HTR-8/SVneo (cell line): ENCODE data around the gene VMA21.

Experiments
- DNase-seq: peaks from one replicate; pipeline ENCODE4 v3.0.0; 2011; ENCODE audit warnings: low spot score, mixed read lengths; ENCODE audit not compliant: insufficient read length
- FAIRE-seq: peaks from 2 replicates; lab custom pipeline; 2011; peaks lifted over from hg19 to GRCh38; lab: Jason Lieb, UNC

Gene VMA21, protein sequence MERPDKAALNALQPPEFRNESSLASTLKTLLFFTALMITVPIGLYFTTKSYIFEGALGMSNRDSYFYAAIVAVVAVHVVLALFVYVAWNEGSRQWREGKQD

DNA sequence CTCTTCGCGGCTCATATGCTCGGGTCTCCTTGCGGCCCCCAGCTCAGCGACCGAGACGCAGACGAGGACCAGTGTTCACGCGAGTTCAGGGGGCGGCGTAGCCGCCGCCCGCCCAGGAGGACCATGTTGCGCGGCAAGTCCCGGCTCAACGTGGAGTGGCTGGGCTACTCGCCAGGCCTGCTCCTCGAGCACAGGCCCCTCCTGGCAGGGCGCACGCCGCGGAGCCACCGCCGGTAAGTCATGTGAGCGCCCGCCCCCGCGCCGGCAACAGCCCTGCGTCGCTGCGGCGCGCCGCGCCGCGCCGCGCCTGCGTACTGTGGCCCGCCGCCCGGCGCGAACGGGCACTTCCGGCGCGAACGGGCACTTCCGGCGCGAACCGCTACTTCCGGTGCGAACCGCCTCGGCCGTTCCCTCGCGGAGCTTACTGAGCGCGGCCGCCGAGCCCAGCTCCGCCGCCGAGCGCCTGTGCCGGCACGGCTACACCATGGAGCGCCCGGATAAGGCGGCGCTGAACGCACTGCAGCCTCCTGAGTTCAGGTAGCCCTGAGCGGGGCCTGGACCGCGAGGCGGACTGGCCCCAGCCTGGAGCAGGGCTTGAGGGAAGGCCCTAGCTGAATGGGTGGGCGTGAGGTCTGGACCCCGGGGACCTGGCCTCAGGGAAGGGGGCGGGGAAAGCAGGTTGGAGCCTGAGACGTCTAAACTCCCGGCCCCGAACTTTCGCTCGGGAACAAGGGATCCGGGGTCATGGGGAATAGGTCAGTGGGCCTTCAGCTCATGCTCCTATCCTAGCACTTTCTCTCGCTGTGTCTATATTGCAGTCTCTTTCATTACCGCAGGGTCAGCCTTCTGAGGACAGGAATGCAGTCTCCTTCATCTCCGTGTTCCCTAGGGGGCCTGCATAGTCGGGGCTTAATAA lies at the start of gene VMA21:
VMA21 (plus strand) TSS at position 382 of the 916 bp plus-strand sequence; CDS start at position 485, 103 bp downstream.
- FAIRE-seq (no peak), DNase-seq (peak; percentile 36)

DNA sequence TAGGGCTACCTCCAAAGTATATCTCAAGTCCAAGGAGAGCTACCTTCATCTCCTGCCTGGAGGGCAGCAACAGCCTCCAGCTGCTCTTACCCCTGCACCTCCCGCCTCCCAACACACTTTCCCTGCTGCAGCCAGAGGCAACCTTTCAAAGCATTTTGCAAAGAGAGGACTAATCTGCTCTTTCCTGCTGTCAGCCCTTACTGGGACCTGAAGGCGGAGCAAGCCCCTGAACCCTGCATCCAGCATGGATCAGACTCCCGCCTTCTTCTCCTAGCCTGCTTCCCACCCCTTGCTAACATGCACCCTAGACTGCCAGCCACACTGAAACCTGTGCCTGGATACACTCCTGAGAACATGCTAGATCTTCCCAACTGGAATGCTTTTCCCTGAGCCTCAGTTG lies 37.7 kb upstream of the VMA21 start:
- DNase-seq (no peak), FAIRE-seq (no peak)

DNA sequence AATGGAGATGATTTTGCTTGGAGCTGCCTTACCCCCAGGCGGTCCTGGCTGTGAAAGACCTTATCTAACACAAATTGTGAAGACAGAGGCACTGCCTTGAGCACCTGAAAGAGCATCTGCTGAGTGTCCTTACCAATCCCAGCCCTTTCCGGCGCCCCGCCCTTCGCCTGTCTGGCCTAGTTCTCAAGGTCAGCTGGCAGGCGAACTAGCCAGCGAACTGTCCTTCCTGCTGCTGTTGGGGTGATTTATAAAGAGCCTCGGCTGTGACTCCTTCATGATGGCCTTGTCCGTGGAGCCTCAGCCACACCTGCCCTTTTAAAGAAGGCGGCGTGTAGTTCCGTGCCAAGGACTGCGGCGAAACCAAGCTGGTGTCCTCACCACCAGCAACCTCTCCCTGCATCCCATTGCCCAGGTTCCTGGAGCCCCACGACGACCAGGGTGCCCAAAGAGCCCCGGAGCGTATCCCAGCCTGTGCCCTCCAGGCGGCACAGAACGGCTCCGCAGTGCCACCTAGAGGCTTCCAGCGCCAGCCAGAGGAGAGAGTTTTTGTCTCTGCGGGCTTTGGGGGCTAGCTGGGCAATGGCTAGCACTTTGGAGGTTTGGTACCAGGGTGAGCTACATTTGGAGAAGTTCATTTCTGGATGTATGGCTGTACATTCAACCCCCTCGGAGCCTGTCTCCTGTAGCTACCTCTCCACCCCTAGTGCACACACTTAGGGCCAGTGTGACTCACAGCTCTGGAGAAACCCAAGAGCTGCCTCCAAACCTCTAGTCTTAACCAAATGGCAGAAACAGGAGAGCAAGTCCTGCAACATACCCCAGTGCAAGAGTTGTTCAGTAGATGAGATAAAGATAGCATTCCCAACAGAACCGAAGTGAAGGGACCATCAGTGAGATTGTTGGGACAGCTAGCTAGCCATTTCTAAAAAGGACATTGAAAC lies 36.8 kb upstream of the VMA21 start:
- FAIRE-seq, result no peak
- DNase-seq, result no peak

DNA sequence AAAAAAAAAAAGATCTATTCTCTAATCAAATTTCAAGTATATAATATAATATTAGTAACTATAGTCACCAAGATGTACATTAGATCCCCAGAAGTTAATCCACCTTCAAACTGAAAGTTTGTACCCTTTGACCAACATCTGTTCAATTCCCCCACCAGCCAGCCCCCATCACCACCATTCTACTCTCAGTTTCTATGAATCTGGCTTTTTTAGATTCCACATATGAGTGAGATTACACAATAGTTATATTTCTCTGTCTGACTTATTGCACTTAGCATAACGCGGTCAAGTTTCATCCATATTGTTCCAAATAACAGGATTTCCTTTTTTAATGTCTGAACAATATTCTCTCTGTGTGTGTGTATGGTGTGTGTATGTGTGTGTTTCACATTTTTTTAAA lies 33.7 kb upstream of the VMA21 start:
- FAIRE-seq, result no peak
- DNase-seq, result no peak

DNA sequence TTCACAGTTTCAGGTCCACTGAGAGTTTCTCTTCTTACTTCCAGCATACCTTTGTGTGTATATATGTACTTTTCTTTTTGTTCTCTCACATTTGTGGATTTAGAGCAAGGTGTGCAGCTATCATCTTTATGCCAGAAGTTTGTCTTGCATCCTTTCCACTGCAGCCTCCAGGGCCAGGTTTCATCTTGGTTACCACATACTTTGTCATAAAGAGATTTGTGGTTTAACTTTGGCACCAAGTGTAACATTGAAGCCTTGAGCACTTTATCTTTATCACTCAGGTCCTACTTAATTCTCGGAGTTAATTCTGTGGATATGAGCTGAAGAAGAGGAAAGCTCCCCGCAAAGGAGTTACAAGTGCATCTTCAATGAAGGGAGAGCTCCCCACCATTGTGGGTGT lies 31.4 kb upstream of the VMA21 start:
- FAIRE-seq (no peak), DNase-seq (no peak)

DNA sequence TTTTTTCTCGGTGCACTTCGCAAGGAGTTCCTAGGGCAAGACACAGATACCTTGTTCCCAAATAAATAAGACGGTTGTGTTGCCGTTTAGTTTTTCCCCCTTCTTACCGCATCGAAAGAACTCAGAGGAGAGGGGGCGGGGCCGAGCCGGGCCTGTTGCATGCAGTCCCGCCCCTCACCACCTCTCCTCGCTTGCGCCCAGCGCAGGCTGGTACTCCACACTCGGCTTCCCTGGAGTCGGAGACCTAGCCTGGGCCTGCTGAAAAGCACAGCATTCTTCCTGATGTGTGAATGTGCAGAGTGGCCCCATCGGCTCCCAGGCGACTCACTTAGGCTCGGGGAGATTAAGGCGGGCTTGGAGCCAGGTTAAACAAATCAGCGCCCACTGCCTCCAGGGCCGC lies 26.1 kb upstream of the VMA21 start:
- FAIRE-seq, result no peak
- no peak for DNase-seq

DNA sequence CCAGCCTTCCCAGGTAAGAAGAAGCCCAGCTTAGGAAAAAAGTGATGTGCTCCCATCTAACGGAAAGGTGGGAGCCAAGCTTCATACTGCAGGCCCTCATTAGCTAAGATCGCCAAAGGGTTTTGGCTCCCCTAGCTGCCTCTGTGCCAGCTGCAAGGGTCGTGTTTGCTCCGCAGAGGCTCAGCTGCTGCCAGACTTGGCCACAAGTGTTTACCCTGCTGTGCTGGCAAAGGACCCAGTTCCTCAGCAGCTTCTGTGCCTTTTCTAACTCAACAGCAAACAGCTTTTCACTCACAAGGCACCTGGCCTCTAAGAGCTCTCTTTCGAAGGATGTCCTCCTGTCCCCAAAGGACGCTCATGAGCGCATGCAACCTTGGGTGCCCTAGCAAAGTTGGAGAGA lies 12.2 kb upstream of the VMA21 start:
- DNase-seq (no peak), FAIRE-seq (no peak)

DNA sequence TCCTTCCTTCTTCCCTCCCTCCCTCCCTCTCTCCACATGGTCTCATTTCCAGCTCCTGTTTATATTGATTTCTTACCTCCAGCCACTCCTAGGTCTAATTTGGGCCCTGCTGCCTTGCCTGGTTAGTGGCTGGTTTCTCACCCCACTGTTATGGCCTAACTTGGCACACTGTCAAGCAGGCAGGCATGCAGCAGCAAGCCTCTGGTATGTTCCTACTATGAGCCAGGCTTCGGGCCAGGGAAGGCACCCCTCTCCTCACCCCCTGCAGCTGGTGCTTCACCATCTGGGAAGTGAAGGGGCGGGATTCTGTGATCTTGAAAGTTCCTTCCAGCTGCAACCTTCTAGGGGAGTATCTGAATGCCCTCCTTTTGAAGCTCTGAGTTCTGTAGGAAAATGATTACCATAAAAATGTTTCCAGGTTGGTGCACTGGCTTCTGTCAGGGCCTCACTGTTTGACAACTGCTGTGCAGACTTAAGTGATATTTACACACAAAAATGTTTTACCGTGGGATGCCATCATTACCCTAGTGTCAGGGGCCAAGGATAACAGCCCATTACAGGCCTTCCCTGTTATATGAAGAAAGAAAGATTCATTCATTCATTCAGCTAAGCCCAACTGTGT lies 10.1 kb upstream of the VMA21 start:
- no peak for FAIRE-seq
- no peak for DNase-seq

DNA sequence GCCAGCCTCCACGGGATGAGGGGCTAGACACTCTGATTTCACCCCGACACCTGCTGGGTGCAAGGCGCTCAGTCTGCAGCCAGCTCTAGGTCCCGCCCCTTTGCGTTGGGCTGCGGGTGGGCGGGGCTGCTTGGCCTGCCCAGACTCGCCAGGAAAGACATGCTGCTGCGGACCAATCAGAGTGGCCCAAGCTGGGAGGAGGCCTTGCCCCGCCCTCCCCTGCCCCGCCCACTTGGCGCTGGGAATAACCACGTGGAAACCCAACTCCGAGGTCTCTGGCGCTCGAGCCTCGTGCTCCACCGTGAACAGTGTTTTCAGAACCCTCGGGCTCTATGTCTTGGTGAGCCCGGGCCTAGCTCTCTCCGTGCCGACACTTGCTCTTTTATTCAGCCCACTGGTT lies 5.3 kb upstream of the VMA21 start:
- FAIRE-seq (no peak), DNase-seq (no peak)

DNA sequence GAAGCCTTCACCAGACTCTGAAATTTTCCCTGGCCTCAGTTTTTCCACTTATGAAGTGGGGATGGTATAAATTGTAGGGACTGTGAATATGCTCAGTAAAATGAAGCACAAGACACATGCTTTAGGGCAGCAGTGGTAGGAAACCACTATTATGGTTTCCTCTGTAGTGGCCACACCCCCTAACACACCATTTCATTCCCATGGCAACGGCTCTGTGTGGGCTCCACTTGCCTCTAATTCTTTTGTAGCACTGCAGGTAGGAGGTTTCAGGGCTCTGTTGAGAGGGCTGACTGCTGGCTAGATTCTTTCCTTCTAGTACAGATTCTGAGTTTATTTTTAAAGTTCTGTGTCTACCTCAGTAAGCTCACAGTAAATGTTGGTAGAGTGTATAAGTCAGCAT lies 3.5 kb upstream of the VMA21 start:
- DNase-seq (no peak), FAIRE-seq (no peak)

DNA sequence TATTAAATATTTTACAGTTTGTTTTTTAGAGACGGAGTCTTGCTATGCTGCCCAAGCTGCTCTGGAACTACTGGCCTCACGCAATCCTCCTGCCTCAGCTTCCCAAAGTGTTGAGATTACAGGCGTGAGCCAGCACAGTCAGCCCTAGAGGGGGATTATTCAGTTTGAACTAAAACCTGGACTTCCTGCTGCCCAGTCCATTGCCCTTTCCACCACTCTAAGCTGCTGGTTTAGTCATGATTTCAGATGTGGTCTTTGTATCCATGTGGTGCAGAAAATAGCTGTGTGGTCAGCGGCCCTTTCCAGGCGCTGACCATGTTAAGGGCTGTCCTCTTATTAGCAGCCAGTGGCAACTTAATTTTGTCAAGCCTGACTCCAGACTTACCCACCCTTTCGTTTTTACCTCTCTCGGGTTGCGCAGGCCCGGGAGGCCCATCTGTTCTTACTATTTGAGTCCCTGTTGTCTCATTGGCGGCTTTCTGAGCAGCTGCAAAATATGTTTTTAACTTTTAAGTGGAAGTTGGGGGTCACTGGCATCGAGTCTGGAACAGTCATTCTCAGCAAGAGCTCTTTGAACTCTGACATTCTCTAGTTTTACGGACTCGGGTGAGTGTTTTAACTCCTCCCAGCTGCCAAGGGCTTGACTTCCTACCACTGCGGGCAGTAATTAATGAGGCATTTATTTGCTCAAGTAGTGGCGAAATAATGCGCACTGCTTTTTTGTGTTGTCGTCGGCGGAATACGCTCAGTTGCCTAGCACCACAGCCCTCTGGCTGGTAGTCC lies 773 bp upstream of the VMA21 start:
- no peak for FAIRE-seq
- no peak for DNase-seq

DNA sequence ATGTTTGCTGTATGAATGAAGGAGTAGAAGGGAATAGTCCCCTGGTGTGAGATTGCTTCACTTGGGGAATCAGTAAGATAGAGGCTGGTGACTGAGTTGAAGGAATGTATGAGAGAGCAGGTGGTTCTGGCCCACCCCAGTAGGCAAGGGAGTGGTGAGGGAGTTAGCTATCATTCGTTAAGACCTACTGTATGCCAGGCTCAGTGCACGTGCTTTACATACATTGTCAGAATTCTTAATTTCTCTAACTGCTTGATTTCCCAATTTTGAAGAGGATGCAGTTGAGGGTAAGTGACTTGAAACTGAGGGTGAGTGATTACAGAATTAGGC lies 700 bp downstream of the VMA21 start:
- FAIRE-seq (no peak), DNase-seq (no peak)

DNA sequence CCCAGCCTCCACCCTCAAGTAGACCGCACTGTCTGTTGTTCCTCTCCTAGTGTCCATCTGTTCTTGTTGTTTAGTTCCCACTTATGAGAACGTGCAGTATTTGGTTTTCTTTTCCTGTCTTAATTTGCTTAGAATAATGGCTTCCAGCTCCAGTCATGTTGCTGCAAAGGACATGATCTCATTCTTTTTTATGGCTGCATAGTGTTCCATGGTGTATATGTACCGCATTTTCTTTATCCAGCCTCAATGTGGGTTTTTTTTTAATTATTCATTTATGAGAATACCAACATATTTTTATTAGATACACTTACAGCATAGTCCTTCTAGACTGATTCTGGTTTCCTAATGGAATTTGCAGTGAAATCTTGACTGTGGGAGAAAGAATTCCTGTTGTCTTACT lies 1.3 kb downstream of the VMA21 start:
- FAIRE-seq, result no peak
- no peak for DNase-seq

DNA sequence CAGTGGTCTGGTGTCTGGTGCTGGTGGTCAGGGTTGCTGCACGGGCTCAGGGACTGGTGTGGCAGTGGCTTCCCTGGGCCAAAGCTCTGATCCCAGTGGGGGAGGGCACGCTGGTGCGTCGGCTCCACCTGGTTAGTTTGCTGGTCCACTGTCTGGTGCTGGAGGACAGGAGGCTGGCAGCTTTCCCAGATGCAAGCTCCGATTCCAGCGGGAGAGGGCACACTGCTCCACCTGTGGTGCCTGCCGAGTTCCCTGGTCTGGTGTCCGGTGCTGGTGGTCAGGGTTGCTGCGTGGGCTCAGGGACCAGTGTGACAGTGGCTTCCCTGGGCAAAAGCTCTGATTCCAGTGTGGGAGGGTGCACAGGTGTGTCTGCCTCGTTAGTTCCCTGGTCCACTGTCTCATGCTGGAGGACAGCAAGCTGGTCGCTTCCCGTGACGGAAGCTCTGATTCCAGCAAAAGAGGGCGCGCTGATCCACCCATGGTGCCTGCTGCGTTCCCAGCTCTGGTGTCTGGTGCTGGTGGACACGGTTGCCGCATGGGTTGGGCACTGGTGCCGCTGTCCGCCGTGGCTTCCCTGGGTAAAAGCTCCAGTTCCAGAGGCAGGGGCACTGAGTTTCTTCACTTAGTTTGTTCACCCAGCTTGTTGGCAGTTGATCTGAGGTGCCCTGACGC lies 5.8 kb downstream of the VMA21 start:
- no peak for DNase-seq
- no peak for FAIRE-seq

DNA sequence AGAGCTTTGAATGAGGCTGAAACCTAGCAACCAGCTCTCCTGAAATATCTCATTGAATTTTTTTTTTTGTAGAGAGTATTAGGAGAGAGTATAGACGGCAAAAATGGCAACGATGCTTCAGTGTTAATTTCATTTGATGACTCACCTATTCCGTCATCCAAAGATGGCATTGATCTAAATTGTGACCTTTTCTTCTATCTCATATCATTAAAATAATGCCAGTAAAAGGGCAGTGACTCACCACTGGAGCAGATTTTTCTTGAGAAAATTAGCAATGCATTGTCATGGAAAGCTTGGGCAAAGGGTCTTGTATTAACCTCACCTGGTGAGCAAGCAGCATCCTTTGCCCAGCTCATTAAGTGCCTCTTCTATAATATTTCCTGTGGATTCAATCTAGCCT lies 19.6 kb downstream of the VMA21 start:
- DNase-seq (no peak), FAIRE-seq (no peak)

DNA sequence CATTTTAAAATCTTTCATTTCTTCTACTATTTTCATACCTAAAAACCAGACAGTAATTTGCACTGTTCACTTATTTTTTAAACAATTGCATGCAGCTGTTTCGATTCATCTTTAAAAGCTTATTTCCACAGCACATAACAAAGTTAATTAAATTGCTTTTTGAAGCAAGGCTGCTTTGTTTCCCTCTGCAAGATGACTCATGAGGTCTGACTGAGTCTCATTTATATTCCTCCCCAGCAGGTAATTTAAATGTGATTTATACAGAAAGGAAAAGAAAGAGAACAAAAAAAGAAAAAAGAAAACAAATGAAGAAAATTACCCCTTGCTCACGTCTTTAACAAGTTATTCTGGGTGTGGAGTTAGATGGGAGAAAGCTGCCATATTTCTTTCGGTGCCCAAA lies 22.8 kb downstream of the VMA21 start:
- FAIRE-seq (no peak), DNase-seq (no peak)

DNA sequence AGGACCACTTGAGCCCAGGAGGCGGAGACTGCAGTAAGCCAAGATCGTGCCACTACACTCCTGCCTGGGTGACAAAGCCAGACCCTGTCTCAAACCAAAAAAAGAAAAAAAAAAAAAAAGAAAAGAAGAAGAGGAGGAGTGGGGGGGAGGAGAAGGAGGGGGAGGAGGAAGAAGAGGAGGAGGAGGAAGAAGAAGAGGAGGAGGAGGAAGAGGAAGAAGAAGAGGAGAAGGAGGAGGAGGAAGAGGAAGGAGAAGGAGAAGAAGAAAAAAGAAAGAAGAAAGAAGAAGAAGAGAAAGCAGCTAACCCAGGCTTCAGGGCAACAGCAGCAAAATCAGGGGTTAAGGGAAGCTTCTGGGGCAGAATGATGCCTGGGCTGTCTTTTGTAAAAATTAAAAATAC lies 27.5 kb downstream of the VMA21 start:
- DNase-seq (no peak), FAIRE-seq (no peak)

DNA sequence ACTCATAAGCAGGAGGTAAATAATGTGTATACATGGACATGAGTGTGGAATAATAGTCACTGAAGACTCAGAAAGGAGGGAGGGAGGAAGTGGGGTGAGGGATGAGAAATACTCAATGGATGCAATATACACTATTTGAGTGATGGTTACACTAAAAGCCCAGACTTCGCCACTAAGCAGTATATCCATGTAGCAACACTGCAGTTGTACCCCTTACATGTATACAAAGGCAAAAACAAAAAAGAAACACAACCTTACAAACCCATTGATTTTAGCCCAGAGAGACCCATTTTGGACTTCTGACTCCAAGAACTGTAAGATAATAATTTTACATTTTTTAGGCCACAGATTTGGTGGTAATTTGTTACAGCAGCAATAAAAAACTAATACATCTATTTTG lies 51.5 kb downstream of the VMA21 start:
- FAIRE-seq (no peak), DNase-seq (no peak)

DNA sequence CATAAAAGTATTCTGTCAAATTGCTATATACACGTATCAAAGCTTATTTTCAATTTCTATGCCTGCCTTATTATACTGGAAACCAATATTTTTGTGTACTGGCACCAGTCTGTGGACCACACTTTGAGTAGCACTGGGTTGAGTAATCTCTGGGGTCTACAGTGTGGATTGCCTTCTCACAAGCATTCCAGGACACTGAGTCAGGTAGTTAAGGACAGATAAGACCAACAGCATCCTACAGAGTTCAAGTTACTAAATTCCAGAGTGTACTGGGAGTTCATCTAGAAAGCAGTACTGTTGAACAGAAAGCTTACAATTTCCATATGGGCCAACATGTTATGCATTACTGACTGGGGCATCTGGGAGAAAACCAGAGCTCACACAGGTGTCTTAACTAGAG lies 61.8 kb downstream of the VMA21 start:
- DNase-seq (no peak), FAIRE-seq (no peak)
